ENCODE data around the gene PTPN21. TPM values are rescaled to one million over a fixed set of nuclear protein-coding genes. Genes with fewer than 3 reads are reported as not detected.

Gene PTPN21
- total RNA-seq, 1 experiment from 2014 or later: 3.5 TPM

GRCh38 chr14:88479574-88479987 is 75.2 kb downstream of the PTPN21 start:
- no peak overlapping the region for H3K4me3 ChIP-seq (ENCODE audit: insufficient read depth, low read depth, low read length)
- no peaks in the 10 kb centered on the region; the same call in 1 of the 2 replicates for H3K36me3 ChIP-seq (replicated peaks; ENCODE audit: control insufficient read depth, insufficient read depth, low read length)
- no peaks in the 10 kb centered on the region for H3K27me3 ChIP-seq (ENCODE audit: control insufficient read depth, insufficient read depth, low read length)
- peak; percentile 37 for DNase-seq

- H3K4me3 ChIP-seq (ENCODE audit: insufficient read depth, low read depth, low read length): no peak overlapping the region
- peak; percentile 40 for DNase-seq
- H3K27me3 ChIP-seq (ENCODE audit: control insufficient read depth, insufficient read depth, low read length): no peaks in the 10 kb centered on the region
- no peaks in the 10 kb centered on the region; the same call in 1 of the 2 replicates for H3K36me3 ChIP-seq (replicated peaks; ENCODE audit: control insufficient read depth, insufficient read depth, low read length)
Observed at GRCh38 chr14:88478931-88479330, 75.9 kb downstream of the PTPN21 start.

GRCh38 chr14:88477513-88478250 is 77.1 kb downstream of the PTPN21 start:
- no peak for DNase-seq
- H3K36me3 ChIP-seq (replicated peaks; ENCODE audit: control insufficient read depth, insufficient read depth, low read length): no peaks in the 10 kb centered on the region; the same call in 1 of the 2 replicates
- H3K4me3 ChIP-seq (ENCODE audit: insufficient read depth, low read depth, low read length): no peak overlapping the region
- H3K27me3 ChIP-seq (ENCODE audit: control insufficient read depth, insufficient read depth, low read length): no peaks in the 10 kb centered on the region

GRCh38 chr14:88476825-88477224 is 78.0 kb downstream of the PTPN21 start:
- Histone ChIP-seq H3K27me3 (ENCODE audit: control insufficient read depth, insufficient read depth, low read length) (no peaks in the 10 kb centered on the region), H3K4me3 (ENCODE audit: insufficient read depth, low read depth, low read length) (no peak overlapping the region), H3K36me3 (replicated peaks; ENCODE audit: control insufficient read depth, insufficient read depth, low read length) (no peaks in the 10 kb centered on the region; the same call in 1 of the 2 replicates)
- no peak for DNase-seq

GRCh38 chr14:88476214-88476774 is 78.5 kb downstream of the PTPN21 start:
- H3K27me3 ChIP-seq (ENCODE audit: control insufficient read depth, insufficient read depth, low read length): no peaks in the 10 kb centered on the region
- no peak for DNase-seq
- no peak overlapping the region for H3K4me3 ChIP-seq (ENCODE audit: insufficient read depth, low read depth, low read length)
- no peaks in the 10 kb centered on the region; the same call in 1 of the 2 replicates for H3K36me3 ChIP-seq (replicated peaks; ENCODE audit: control insufficient read depth, insufficient read depth, low read length)

GRCh38 chr14:88473791-88474190 is 81.0 kb downstream of the PTPN21 start:
- H3K4me3 ChIP-seq (ENCODE audit: insufficient read depth, low read depth, low read length): no peak overlapping the region
- H3K27me3 ChIP-seq (ENCODE audit: control insufficient read depth, insufficient read depth, low read length): no peaks in the 10 kb centered on the region
- H3K36me3 ChIP-seq (replicated peaks; ENCODE audit: control insufficient read depth, insufficient read depth, low read length): no peaks in the 10 kb centered on the region; the same call in 1 of the 2 replicates
- no peak for DNase-seq

- Histone ChIP-seq H3K36me3 (replicated peaks; ENCODE audit: control insufficient read depth, insufficient read depth, low read length) (no peaks in the 10 kb centered on the region; the same call in 1 of the 2 replicates), H3K4me3 (ENCODE audit: insufficient read depth, low read depth, low read length) (no peak overlapping the region)
- DNase-seq: no peak
Observed at GRCh38 chr14:88470542-88471440, 84.0 kb downstream of the PTPN21 start.

GRCh38 chr14:88468406-88468805 is 86.4 kb downstream of the PTPN21 start:
- DNase-seq: no peak
- H3K36me3 ChIP-seq (replicated peaks; ENCODE audit: control insufficient read depth, insufficient read depth, low read length): no peaks in the 10 kb centered on the region; the same call in 1 of the 2 replicates
- H3K27me3 ChIP-seq (ENCODE audit: control insufficient read depth, insufficient read depth, low read length): no peaks in the 10 kb centered on the region
- no peak overlapping the region for H3K4me3 ChIP-seq (ENCODE audit: insufficient read depth, low read depth, low read length)

More at GRCh38 chr14:88470542-88471440, 84.0 kb downstream of the PTPN21 start:
- no peaks in the 10 kb centered on the region for H3K27me3 ChIP-seq (ENCODE audit: control insufficient read depth, insufficient read depth, low read length)

- H3K4me3 ChIP-seq (ENCODE audit: insufficient read depth, low read depth, low read length): no peak overlapping the region
- no peaks in the 10 kb centered on the region for H3K27me3 ChIP-seq (ENCODE audit: control insufficient read depth, insufficient read depth, low read length)
- DNase-seq: peak; percentile 53
- H3K36me3 ChIP-seq (replicated peaks; ENCODE audit: control insufficient read depth, insufficient read depth, low read length): no peaks in the 10 kb centered on the region
Observed at GRCh38 chr14:88463318-88463717, 91.5 kb downstream of the PTPN21 start.

GRCh38 chr14:88454886-88455285 is 99.9 kb downstream of the PTPN21 start:
- Histone ChIP-seq H3K27me3 (ENCODE audit: control insufficient read depth, insufficient read depth, low read length) (no peaks in the 10 kb centered on the region), H3K36me3 (replicated peaks; ENCODE audit: control insufficient read depth, insufficient read depth, low read length) (no peaks in the 10 kb centered on the region), H3K4me3 (ENCODE audit: insufficient read depth, low read depth, low read length) (no peak overlapping the region)
- DNase-seq: no peak

GRCh38 chr14:88452231-88452630 is 102.6 kb downstream of the PTPN21 start:
- Histone ChIP-seq H3K36me3 (replicated peaks; ENCODE audit: control insufficient read depth, insufficient read depth, low read length) (no peaks in the 10 kb centered on the region), H3K4me3 (ENCODE audit: insufficient read depth, low read depth, low read length) (no peak overlapping the region), H3K27me3 (ENCODE audit: control insufficient read depth, insufficient read depth, low read length) (no peaks in the 10 kb centered on the region)
- no peak for DNase-seq

GRCh38 chr14:88439088-88439487 is 115.7 kb downstream of the PTPN21 start:
- H3K36me3 ChIP-seq (replicated peaks; ENCODE audit: control insufficient read depth, insufficient read depth, low read length): no peaks in the 10 kb centered on the region
- H3K4me3 ChIP-seq (ENCODE audit: insufficient read depth, low read depth, low read length): no peak overlapping the region
- H3K27me3 ChIP-seq (ENCODE audit: control insufficient read depth, insufficient read depth, low read length): no peaks in the 10 kb centered on the region
- no peak for DNase-seq

- DNase-seq: no peak
- H3K36me3 ChIP-seq (replicated peaks; ENCODE audit: control insufficient read depth, insufficient read depth, low read length): no peaks in the 10 kb centered on the region
- H3K4me3 ChIP-seq (ENCODE audit: insufficient read depth, low read depth, low read length): no peak overlapping the region
- no peaks in the 10 kb centered on the region for H3K27me3 ChIP-seq (ENCODE audit: control insufficient read depth, insufficient read depth, low read length)
Observed at GRCh38 chr14:88437658-88438057, 117.1 kb downstream of the PTPN21 start.

- Histone ChIP-seq H3K27me3 (ENCODE audit: control insufficient read depth, insufficient read depth, low read length) (no peaks in the 10 kb centered on the region), H3K36me3 (replicated peaks; ENCODE audit: control insufficient read depth, insufficient read depth, low read length) (no peaks in the 10 kb centered on the region; the same call in 1 of the 2 replicates), H3K4me3 (ENCODE audit: insufficient read depth, low read depth, low read length) (no peak overlapping the region)
- no peak for DNase-seq
Observed at GRCh38 chr14:88430976-88431375, 123.8 kb downstream of the PTPN21 start.
